ENCODE measurements around the gene TTC28. TPM values are rescaled to one million over a fixed set of nuclear protein-coding genes. Genes with fewer than 3 reads are reported as not detected.

TTC28 gene
- total RNA-seq, 1 donor from 2014 or later: 24.5 TPM

- Histone ChIP-seq H3K36me3 (peaks cover 0 to 7% of the 10 kb centered on the region in 2 donors), H3K27ac (no peak overlapping the region), H3K4me1 (peaks cover 0 to 4% of the 10 kb centered on the region in 2 donors), H3K4me3 (no peak overlapping the region), H3K27me3 (no peaks in the 10 kb centered on the region), H3K9me3 (peaks cover 0 to 9% of the 10 kb centered on the region in 2 donors)
- no peak for DNase-seq (ENCODE audit: low spot score in 2 of 2)
- no peak for TF ChIP-seq CTCF (IDR thresholded peaks at IDR 0.05)
- intact Hi-C loops (cut with DNase I): no loop called here
Observed at GRCh38 chr22:27975381-27976013, 704.1 kb downstream of the TTC28 start.

- no peaks in the 10 kb centered on the region for H3K27me3 ChIP-seq
- peaks cover 0 to 4% of the 10 kb centered on the region in 2 donors for H3K4me1 ChIP-seq
- TF ChIP-seq CTCF (IDR thresholded peaks at IDR 0.05): no peak
- H3K9me3 ChIP-seq: peaks cover 0 to 18% of the 10 kb centered on the region in 2 donors
- no peak overlapping the region for H3K4me3 ChIP-seq
- intact Hi-C loops (cut with DNase I): no loop called here
- H3K36me3 ChIP-seq: peaks cover 0 to 4% of the 10 kb centered on the region in 2 donors
- no peak for DNase-seq (ENCODE audit: low spot score in 2 of 2)
- no peak overlapping the region for H3K27ac ChIP-seq
Observed at GRCh38 chr22:27973846-27974245, 705.8 kb downstream of the TTC28 start.

GRCh38 chr22:27972732-27973698, 706.6 kb downstream of the TTC28 start:
- Histone ChIP-seq H3K27ac (no peak overlapping the region), H3K36me3 (peaks cover 0 to 4% of the 10 kb centered on the region in 2 donors), H3K9me3 (peaks cover 0 to 18% of the 10 kb centered on the region in 2 donors), H3K27me3 (no peaks in the 10 kb centered on the region), H3K4me3 (no peak overlapping the region), H3K4me1 (peaks cover 0 to 4% of the 10 kb centered on the region in 2 donors)
- intact Hi-C loops (cut with DNase I): no loop called here
- TF ChIP-seq CTCF (IDR thresholded peaks at IDR 0.05): no peak
- no peak for DNase-seq (ENCODE audit: low spot score in 2 of 2)

- peaks cover 0 to 4% of the 10 kb centered on the region in 2 donors for H3K4me1 ChIP-seq
- H3K4me3 ChIP-seq: no peak overlapping the region
- intact Hi-C loops (cut with DNase I): no loop called here
- H3K27me3 ChIP-seq: no peaks in the 10 kb centered on the region
- no peak for DNase-seq (ENCODE audit: low spot score in 2 of 2)
- TF ChIP-seq CTCF (IDR thresholded peaks at IDR 0.05): no peak
- H3K36me3 ChIP-seq: no peaks in the 10 kb centered on the region
- H3K9me3 ChIP-seq: peaks cover 0 to 18% of the 10 kb centered on the region in 2 donors
- no peak overlapping the region for H3K27ac ChIP-seq
Observed at GRCh38 chr22:27971926-27972325, 707.7 kb downstream of the TTC28 start.

GRCh38 chr22:27970596-27971220, 708.9 kb downstream of the TTC28 start:
- no peak for DNase-seq (ENCODE audit: low spot score in 2 of 2)
- Histone ChIP-seq H3K4me1 (no peaks in the 10 kb centered on the region), H3K4me3 (no peak overlapping the region), H3K9me3 (peaks cover 0 to 18% of the 10 kb centered on the region in 2 donors), H3K27ac (no peak overlapping the region), H3K36me3 (no peaks in the 10 kb centered on the region), H3K27me3 (no peaks in the 10 kb centered on the region)
- intact Hi-C loops (cut with DNase I): no loop called here
- no peak for TF ChIP-seq CTCF (IDR thresholded peaks at IDR 0.05)
